Tibial nerve (tissue), 4 donors: ENCODE data around the gene IFNGR1.

Experiments
- CTCF ChIP-seq, 5 experiments: fragments of 200-600 bp in 3 of 5; fragments of 450-650 bp in 2 of 5; sonication (generic) in 3 of 5; IDR thresholded peaks; one replicate each; pipeline ENCODE4 v1.5.1; 2016 to 2019; ENCODE audit warnings: antibody characterized with exemption in 5 of 5, mild to moderate bottlenecking in 3 of 5, moderate library complexity in 2 of 5
- EP300 ChIP-seq, 2 donors: sonication (generic); formaldehyde crosslinking; IDR thresholded peaks; one replicate each; pipeline ENCODE4 v1.6.1; 2017; ENCODE audit warnings: antibody characterized with exemption in 2 of 2, mild to moderate bottlenecking in 1 of 2
- POLR2A ChIP-seq, 2 donors: fragments of 450-650 bp; IDR thresholded peaks; one replicate each; pipeline ENCODE4 v1.6.1; 2017; ENCODE audit warnings: antibody characterized with exemption in 2 of 2, mild to moderate bottlenecking in 2 of 2, moderate library complexity in 2 of 2

- TF ChIP-seq CTCF (IDR thresholded peaks at IDR 0.05) (no peak), POLR2A (IDR thresholded peaks at IDR 0.05) (no peak), EP300 (IDR thresholded peaks at IDR 0.05) (no peak)
Observed at GRCh38 chr6:137159912-137160311, 59.3 kb downstream of the IFNGR1 start.
